Spleen (tissue), 11 donors: Measurements from ENCODE around the gene NIP7. TPM values are rescaled to one million over a fixed set of nuclear protein-coding genes. Genes with fewer than 3 reads are reported as not detected.

ENCODE experiments used
- DNase-seq: peaks from one replicate; pipeline ENCODE4 v3.0.0-alpha.2; 2020
- H3K27ac ChIP-seq, 8 donors: fragments of 200-600 bp; sonication (generic) in 7 of 8; 1 replicate in 4 of 8; 2 replicates in 4 of 8; pipeline versions ENCODE4 v1.5.0 to v1.8.0; 2016 to 2021; ENCODE audit warnings: inconsistent platforms in 4 of 8, mild to moderate bottlenecking in 4 of 8, moderate library complexity in 1 of 8
- H3K27me3 ChIP-seq, 7 donors: fragments of 200-600 bp; sonication (generic) in 6 of 7; replicated peaks in 1 of 7; 1 replicate in 4 of 7; 2 replicates in 3 of 7; pipeline versions ENCODE4 v1.5.0 to v1.8.0; 2016 to 2021; ENCODE audit warnings: inconsistent platforms in 3 of 7, mild to moderate bottlenecking in 1 of 7
- H3K36me3 ChIP-seq, 6 donors: fragments of 200-600 bp; sonication (generic) in 5 of 6; 1 replicate in 4 of 6; 2 replicates in 2 of 6; pipeline versions ENCODE4 v1.5.0 to v1.8.0; 2016 to 2021; ENCODE audit warnings: inconsistent platforms in 2 of 6
- H3K4me1 ChIP-seq, 6 donors: fragments of 200-600 bp; sonication (generic) in 5 of 6; 1 replicate in 3 of 6; 2 replicates in 3 of 6; pipeline versions ENCODE4 v1.5.0 to v1.8.0; 2016 to 2021; ENCODE audit warnings: inconsistent platforms in 3 of 6
- H3K4me3 ChIP-seq, 8 donors: fragments of 200-600 bp; sonication (generic) in 7 of 8; 1 replicate in 4 of 8; 2 replicates in 4 of 8; pipeline versions ENCODE4 v1.5.0 to v1.8.0; 2016 to 2021; ENCODE audit warnings: inconsistent platforms in 4 of 8, mild to moderate bottlenecking in 4 of 8, moderate library complexity in 2 of 8
- H3K9me3 ChIP-seq, 8 donors: fragments of 200-600 bp; sonication (generic) in 7 of 8; 1 replicate in 4 of 8; 2 replicates in 4 of 8; pipeline versions ENCODE4 v1.5.0 to v1.8.0; 2016 to 2021; ENCODE audit warnings: inconsistent platforms in 4 of 8
- POLR2A ChIP-seq, 3 donors: fragments of 450-650 bp; IDR thresholded peaks; one replicate each; pipeline ENCODE4 v1.5.1; 2017; ENCODE audit warnings: antibody characterized with exemption in 3 of 3, mild to moderate bottlenecking in 1 of 3
- POLR2AphosphoS5 ChIP-seq, 3 donors: sonication (generic); formaldehyde crosslinking; IDR thresholded peaks; one replicate each; pipeline ENCODE4 v1.5.1; 2017; ENCODE audit warnings: antibody characterized with exemption in 3 of 3
- WGBS, 5 donors: extraction: QIAGEN DNeasy Blood & Tissue Kit in 3 of 5; methylation state at CpG; one replicate each; pipeline versions ENCODE4 v1.1.5 to v1.1.7; 2013 to 2018; 5-methylcytosine and 5-hydroxymethylcytosine counted together
- intact Hi-C: fragments of 100-400 bp; cut with DNase I; formaldehyde crosslinking; loops from one replicate; pipeline ENCODE4 v1.15.0; 2023; ENCODE audit warnings: low total_unique reads
- polyA plus RNA-seq, 3 donors: library from polyadenylated mRNA; stranded (reverse); fragments of 200-250 nt; gene quantifications; one replicate each; pipeline ENCODE4 v1.2.1, GENCODE V29; 2013
- total RNA-seq, 7 donors: library from RNA; depleted of rRNA in 3 of 7; stranded (reverse); fragments of >200 nt in 3 of 7; fragmentation: NEBNext Ultra II Directional in 4 of 7; extraction: Animal tissue kit (Norgen Biotek cat#: 25700) in 4 of 7; gene quantifications; one replicate each; pipeline versions ENCODE4 v1.1.0 to v1.2.1, GENCODE V29; 2016 to 2021
- TF ChIP-seq, protein P1 (sequence below), 11 experiments: fragments of 200-600 bp in 7 of 11; fragments of 450-650 bp in 4 of 11; sonication (generic) in 4 of 11; IDR thresholded peaks in 8 of 11; conservative IDR thresholded peaks in 3 of 11; 1 replicate in 7 of 11; 2 replicates in 4 of 11; pipeline versions ENCODE4 v1.4.0 to v1.8.0; 2016 to 2021; ENCODE audit warnings: antibody characterized with exemption in 11 of 11, inconsistent platforms in 4 of 11, mild to moderate bottlenecking in 1 of 11
- donor health status: healthy with polysubstance abuse.
- donor health status: DM: no; HTN: no; CAD: no; lungs with moderate emphysema.
- donor health status: DM: no; HTN: no; CAD: no.
- donor health status: Bipolar disorder and iron deficiency.
- donor health status: healthy.
- donor health status: DM: no; HTN: no; CAD: no.
- donor health status: DM: yes; HTN: yes; CAD: no.

Gene NIP7
- total and polyA plus RNA-seq, 10 donors: 10.2 to 25.0 (median 18.8) TPM

DNA sequence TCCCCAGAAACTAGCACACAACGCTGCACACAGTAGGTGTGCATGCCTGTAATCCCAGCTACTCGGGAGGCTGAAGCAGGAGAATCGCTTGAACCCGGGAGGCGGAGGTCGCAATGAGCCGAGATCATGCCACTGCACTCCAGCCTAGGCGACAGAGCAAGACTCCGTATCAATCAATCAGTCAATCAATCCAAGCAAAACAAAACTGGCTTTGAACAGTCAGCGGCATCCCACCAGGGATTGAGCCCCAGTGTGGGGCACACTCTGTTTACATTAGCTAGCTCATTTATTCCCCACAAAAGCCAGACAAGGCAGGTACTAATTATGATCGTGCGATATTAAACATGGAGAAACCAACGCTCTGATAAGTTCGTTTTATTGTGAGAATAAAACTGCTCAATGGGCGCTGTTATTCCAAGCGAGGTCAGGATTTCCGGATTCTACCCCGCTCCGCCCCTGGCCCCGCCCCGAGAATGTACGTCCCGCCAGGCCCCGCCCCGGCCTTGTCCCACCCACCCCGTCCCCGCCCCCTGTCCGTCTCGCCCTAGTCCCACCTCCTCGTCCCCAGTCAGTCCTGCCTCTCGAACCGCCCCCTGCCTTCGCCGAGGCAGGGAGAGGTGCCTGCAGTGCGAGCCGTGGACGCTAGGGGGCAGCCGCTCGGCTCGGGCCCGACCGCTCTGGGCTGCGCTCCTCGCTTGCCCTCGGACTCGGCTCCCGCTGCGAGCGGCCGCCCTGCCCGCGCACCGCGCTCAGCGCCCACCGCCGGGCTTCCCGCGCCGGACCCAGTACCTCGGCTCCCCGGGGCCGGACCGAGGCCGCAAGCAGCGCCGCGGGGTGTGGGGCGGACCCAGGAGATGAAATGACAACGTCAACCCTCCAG, 28.7 kb upstream of the NIP7 start, which contains the start of gene VPS4A:
TSS of gene VPS4A (plus strand) at position 698 of the 880 bp plus-strand sequence. CDS start at position 860, 162 bp downstream.
- peak; percentile 100 for DNase-seq
- Histone ChIP-seq H3K27me3 (no peaks in the 10 kb centered on the region), H3K4me1 (peaks cover 11 to 51% (median 32%) of the 10 kb centered on the region in 6 donors), H3K9me3 (no peaks in the 10 kb centered on the region), H3K4me3 (peak within 1 kb of the TSS; percentile 61 to 97 (median 76)), H3K36me3 (peaks cover 0 to 29% (median 13%) of the 10 kb centered on the region in 6 donors), H3K27ac (peak within 1 kb of the TSS; percentile 87 to 97 (median 92))
- 9 to 43% (median 12%) methylated on average over 14 to 70 of the region's 70 CpGs for WGBS, 5 donors
- intact Hi-C loops: no loop called here
- TF ChIP-seq, protein P1, sequence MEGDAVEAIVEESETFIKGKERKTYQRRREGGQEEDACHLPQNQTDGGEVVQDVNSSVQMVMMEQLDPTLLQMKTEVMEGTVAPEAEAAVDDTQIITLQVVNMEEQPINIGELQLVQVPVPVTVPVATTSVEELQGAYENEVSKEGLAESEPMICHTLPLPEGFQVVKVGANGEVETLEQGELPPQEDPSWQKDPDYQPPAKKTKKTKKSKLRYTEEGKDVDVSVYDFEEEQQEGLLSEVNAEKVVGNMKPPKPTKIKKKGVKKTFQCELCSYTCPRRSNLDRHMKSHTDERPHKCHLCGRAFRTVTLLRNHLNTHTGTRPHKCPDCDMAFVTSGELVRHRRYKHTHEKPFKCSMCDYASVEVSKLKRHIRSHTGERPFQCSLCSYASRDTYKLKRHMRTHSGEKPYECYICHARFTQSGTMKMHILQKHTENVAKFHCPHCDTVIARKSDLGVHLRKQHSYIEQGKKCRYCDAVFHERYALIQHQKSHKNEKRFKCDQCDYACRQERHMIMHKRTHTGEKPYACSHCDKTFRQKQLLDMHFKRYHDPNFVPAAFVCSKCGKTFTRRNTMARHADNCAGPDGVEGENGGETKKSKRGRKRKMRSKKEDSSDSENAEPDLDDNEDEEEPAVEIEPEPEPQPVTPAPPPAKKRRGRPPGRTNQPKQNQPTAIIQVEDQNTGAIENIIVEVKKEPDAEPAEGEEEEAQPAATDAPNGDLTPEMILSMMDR (IDR thresholded peaks at IDR 0.05 in 8 of 11, conservative IDR thresholded peaks at IDR 0.05 in 3 of 11): peak; percentile 85 to 100 (median 98)
- TF ChIP-seq POLR2A (IDR thresholded peaks at IDR 0.05) (peak in 1 of 3 donors; percentile 45), POLR2AphosphoS5 (IDR thresholded peaks at IDR 0.05) (peak; percentile 87 to 93 (median 88))

DNA sequence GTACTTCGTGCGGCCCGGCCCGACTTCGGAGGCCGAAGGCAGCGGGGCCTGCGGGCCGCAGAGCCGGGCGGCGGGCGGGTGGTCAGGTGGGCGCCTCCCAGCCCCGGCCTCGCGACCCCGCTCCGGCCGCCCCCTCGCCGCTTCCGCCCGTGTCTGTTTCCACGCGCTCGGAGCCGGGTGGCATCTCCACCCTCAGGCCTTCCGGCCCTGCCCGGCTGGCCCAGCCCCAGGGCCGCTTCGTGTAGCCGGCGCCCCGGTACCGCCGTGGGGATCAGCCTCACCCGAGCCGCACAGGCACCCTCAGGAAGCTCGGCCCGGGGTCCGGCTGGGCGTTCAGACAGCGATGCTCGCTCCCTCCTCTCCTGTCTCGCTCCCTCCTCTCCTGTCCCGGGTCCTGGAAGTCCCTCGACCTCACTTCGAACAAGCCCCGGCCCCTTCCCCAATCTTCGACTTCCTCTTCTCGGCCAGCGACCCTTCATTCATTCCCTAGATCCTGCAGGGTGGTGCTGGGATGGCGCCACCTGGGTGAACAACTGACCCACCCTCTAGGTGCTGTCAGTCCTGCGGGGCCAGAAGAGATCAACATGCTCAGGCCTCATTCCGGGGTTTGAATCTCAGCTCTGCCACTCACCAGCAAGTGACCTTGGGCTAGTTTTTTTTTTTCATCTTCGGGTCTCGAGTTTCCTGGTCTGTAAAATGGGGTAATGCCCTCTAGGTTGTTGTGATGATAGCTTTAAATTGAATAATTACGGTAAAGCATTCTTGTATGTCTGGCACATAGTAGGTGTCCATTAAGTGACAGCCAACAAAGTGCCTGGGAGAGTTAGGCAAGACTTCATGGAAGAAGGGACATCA, 27.8 kb upstream of the NIP7 start:
- intact Hi-C loops: no loop called here
- H3K9me3 ChIP-seq: no peaks in the 10 kb centered on the region
- peak; percentile 94 for DNase-seq
- peak overlapping the region; percentile 61 to 97 (median 76) for H3K4me3 ChIP-seq
- peaks cover 11 to 54% (median 32%) of the 10 kb centered on the region in 6 donors for H3K4me1 ChIP-seq
- TF ChIP-seq, protein P1 (IDR thresholded peaks at IDR 0.05 in 8 of 11, conservative IDR thresholded peaks at IDR 0.05 in 3 of 11): no peak
- TF ChIP-seq POLR2AphosphoS5 (IDR thresholded peaks at IDR 0.05) (no peak), POLR2A (IDR thresholded peaks at IDR 0.05) (no peak)
- H3K27me3 ChIP-seq: no peaks in the 10 kb centered on the region
- peak overlapping the region; percentile 75 to 97 (median 92) for H3K27ac ChIP-seq
- H3K36me3 ChIP-seq: peaks cover 8 to 38% (median 22%) of the 10 kb centered on the region in 6 donors
- 1 to 4% (median 2%) methylated on average over 31 to 59 of the region's 59 CpGs for WGBS, 5 donors

DNA sequence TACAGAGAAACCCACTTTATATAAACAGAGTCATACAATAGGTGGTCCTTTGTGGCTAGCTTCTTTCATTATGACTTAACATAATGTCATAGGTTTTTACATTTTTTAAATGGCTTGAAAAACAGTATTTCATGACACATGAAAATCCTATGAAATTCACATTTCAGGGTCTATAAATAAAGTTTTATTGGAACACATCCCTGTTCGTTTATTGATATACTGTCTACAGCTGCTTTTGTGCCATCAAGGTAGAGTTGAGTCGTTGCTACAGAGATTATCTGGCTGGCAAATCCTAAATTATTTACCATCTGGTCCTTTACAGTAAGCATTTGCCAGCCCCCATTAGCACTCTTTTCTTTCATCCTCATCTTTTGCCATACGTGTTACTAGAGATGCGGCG, 26.1 kb upstream of the NIP7 start:
- Histone ChIP-seq H3K27me3 (no peaks in the 10 kb centered on the region), H3K36me3 (peaks cover 10 to 55% (median 35%) of the 10 kb centered on the region in 6 donors), H3K4me1 (peaks cover 11 to 54% (median 32%) of the 10 kb centered on the region in 6 donors), H3K4me3 (no peak overlapping the region), H3K9me3 (no peaks in the 10 kb centered on the region), H3K27ac (no peak overlapping the region)
- TF ChIP-seq POLR2AphosphoS5 (IDR thresholded peaks at IDR 0.05) (no peak), POLR2A (IDR thresholded peaks at IDR 0.05) (no peak)
- TF ChIP-seq, protein P1 (IDR thresholded peaks at IDR 0.05 in 8 of 11, conservative IDR thresholded peaks at IDR 0.05 in 3 of 11): no peak
- no peak for DNase-seq
- intact Hi-C loops: no loop called here
- WGBS, 5 donors: 94 to 99% (median 96%) methylated on average over 5 of the region's 5 CpGs
